ENCODE data around the gene PACSIN2. TPM values are rescaled to one million over a fixed set of nuclear protein-coding genes. Genes with fewer than 3 reads are reported as not detected.

PACSIN2 gene
- total and polyA plus RNA-seq, 10 of the 15 experiments (the other 5 are each of a cell fraction or from before 2014, with no cell fraction given) = 0.93 to 78.7 (median 46.8) TPM

DNA sequence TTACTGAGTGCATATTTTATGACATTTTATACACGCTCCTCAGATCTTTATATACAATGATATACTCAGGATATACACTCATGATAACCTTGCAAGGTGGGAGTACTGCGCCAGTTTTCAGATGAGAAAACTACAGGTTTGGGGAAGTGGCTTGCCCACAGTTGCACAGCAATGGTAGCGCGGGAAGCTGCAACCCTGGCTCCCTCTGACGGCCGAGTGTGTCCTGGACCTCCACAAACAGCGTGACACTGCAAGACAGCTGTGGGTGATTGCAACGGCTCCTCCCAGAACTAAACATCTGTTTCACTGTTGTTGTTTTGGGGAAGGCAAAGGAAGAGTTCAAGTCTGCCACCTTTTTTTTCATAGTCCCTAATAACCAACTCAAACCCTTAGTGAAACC is 47.0 kb downstream of the PACSIN2 start (continued):
- TF ChIP-seq TBL1XR1 (IDR thresholded peaks at IDR 0.05; ENCODE audit: low read depth, low read length) = no peak
- TF ChIP-seq, protein P1, sequence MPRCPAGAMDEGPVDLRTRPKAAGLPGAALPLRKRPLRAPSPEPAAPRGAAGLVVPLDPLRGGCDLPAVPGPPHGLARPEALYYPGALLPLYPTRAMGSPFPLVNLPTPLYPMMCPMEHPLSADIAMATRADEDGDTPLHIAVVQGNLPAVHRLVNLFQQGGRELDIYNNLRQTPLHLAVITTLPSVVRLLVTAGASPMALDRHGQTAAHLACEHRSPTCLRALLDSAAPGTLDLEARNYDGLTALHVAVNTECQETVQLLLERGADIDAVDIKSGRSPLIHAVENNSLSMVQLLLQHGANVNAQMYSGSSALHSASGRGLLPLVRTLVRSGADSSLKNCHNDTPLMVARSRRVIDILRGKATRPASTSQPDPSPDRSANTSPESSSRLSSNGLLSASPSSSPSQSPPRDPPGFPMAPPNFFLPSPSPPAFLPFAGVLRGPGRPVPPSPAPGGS (IDR thresholded peaks at IDR 0.05; ENCODE audit: borderline replicate concordance, insufficient read depth, low read depth, low read length, poor library complexity, severe bottlenecking) = no peak
- TF ChIP-seq CREB1 (IDR thresholded peaks at IDR 0.05; ENCODE audit: low read depth) = no peak
- TF ChIP-seq, protein P2, sequence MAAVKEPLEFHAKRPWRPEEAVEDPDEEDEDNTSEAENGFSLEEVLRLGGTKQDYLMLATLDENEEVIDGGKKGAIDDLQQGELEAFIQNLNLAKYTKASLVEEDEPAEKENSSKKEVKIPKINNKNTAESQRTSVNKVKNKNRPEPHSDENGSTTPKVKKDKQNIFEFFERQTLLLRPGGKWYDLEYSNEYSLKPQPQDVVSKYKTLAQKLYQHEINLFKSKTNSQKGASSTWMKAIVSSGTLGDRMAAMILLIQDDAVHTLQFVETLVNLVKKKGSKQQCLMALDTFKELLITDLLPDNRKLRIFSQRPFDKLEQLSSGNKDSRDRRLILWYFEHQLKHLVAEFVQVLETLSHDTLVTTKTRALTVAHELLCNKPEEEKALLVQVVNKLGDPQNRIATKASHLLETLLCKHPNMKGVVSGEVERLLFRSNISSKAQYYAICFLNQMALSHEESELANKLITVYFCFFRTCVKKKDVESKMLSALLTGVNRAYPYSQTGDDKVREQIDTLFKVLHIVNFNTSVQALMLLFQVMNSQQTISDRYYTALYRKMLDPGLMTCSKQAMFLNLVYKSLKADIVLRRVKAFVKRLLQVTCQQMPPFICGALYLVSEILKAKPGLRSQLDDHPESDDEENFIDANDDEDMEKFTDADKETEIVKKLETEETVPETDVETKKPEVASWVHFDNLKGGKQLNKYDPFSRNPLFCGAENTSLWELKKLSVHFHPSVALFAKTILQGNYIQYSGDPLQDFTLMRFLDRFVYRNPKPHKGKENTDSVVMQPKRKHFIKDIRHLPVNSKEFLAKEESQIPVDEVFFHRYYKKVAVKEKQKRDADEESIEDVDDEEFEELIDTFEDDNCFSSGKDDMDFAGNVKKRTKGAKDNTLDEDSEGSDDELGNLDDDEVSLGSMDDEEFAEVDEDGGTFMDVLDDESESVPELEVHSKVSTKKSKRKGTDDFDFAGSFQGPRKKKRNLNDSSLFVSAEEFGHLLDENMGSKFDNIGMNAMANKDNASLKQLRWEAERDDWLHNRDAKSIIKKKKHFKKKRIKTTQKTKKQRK (IDR thresholded peaks at IDR 0.05; ENCODE audit: low read depth, low read length) = no peak
- TF ChIP-seq FOXM1 (IDR thresholded peaks at IDR 0.05; ENCODE audit: low read depth, low read length) = no peak
- TF ChIP-seq ASH2L (IDR thresholded peaks at IDR 0.05; ENCODE audit: borderline replicate concordance, low read depth) = no peak
- TF ChIP-seq ZNF24 (IDR thresholded peaks at IDR 0.05) = no peak
- TF ChIP-seq BCL11A (IDR thresholded peaks at IDR 0.05; ENCODE audit: low read depth, low read length) = no peak
- TF ChIP-seq, protein P3, sequence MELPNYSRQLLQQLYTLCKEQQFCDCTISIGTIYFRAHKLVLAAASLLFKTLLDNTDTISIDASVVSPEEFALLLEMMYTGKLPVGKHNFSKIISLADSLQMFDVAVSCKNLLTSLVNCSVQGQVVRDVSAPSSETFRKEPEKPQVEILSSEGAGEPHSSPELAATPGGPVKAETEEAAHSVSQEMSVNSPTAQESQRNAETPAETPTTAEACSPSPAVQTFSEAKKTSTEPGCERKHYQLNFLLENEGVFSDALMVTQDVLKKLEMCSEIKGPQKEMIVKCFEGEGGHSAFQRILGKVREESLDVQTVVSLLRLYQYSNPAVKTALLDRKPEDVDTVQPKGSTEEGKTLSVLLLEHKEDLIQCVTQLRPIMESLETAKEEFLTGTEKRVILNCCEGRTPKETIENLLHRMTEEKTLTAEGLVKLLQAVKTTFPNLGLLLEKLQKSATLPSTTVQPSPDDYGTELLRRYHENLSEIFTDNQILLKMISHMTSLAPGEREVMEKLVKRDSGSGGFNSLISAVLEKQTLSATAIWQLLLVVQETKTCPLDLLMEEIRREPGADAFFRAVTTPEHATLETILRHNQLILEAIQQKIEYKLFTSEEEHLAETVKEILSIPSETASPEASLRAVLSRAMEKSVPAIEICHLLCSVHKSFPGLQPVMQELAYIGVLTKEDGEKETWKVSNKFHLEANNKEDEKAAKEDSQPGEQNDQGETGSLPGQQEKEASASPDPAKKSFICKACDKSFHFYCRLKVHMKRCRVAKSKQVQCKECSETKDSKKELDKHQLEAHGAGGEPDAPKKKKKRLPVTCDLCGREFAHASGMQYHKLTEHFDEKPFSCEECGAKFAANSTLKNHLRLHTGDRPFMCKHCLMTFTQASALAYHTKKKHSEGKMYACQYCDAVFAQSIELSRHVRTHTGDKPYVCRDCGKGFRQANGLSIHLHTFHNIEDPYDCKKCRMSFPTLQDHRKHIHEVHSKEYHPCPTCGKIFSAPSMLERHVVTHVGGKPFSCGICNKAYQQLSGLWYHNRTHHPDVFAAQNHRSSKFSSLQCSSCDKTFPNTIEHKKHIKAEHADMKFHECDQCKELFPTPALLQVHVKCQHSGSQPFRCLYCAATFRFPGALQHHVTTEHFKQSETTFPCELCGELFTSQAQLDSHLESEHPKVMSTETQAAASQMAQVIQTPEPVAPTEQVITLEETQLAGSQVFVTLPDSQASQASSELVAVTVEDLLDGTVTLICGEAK (IDR thresholded peaks at IDR 0.05; ENCODE audit: borderline replicate concordance) = no peak
- TF ChIP-seq GABPA (IDR thresholded peaks at IDR 0.05; ENCODE audit: low read depth) = no peak
- peak; percentile 62 for TF ChIP-seq YY1 (IDR thresholded peaks at IDR 0.05; ENCODE audit: low read depth, low read length)
- TF ChIP-seq EZH2 (IDR thresholded peaks at IDR 0.05; ENCODE audit: borderline replicate concordance, control insufficient read depth, low read depth, low read length) = no peak

All from GM12878 (cell line).